Activated naive CD4-positive, alpha-beta T cell treated with anti-CD3 and anti-CD28 coated beads, Interleukin-2, amount 50 U/mL, for 72 hours (primary cell): ENCODE results near the gene TAF1B. TPM values are rescaled to one million over a fixed set of nuclear protein-coding genes. Genes with fewer than 3 reads are reported as not detected.
A peak's percentile ranks its signal among the peaks of the same experiment; 100 is the strongest.
"Not testable (repeated sequence)": the region's sequence is repeated elsewhere in the genome, so short reads cannot be mapped to it uniquely, and the experiment has no call there.

Source experiments
- ATAC-seq, 2 donors: fragments of 150-1000 bp; cut with Tn5 transposase; 2 replicates each; pipeline ENCODE4 v1.10.0; 2021; ENCODE audit warnings: mild to moderate bottlenecking in 2 of 2, moderate library complexity in 2 of 2
- DNase-seq, 2 donors: peaks; one replicate each; pipeline ENCODE4 v3.0.0; 2021 to 2022; ENCODE audit warnings: low spot score in 2 of 2
- H3K27ac Mint-ChIP-seq, 2 donors: one replicate each; pipeline ENCODE4 v1.8.0; 2022; ENCODE audit warnings: mild to moderate bottlenecking in 2 of 2, mixed read lengths in 2 of 2
- H3K36me3 Mint-ChIP-seq, 2 donors: one replicate each; pipeline ENCODE4 v1.8.0; 2022; ENCODE audit warnings: mixed read lengths in 2 of 2
- H3K9me3 Mint-ChIP-seq, 2 donors: one replicate each; pipeline ENCODE4 v1.8.0; 2022; ENCODE audit warnings: mixed read lengths in 2 of 2
- total RNA-seq, 2 donors: library from RNA; stranded (reverse); gene quantifications; one replicate each; pipeline ENCODE4 v1.2.3, GENCODE V29; 2022

TAF1B gene
- total RNA-seq, 2 donors from 2014 or later: 22.7 to 28.8 TPM

- Mint-ChIP-seq H3K9me3 (no peaks in the 10 kb centered on the region), H3K27ac (peak overlapping the region; percentile 86 to 94), H3K36me3 (peaks cover 10 to 16% of the 10 kb centered on the region in 2 donors)
- DNase-seq: no peak
- no peak for ATAC-seq
These were observed 786 bp downstream of the TAF1B start for GRCh38 chr2:9844036-9844483.

- DNase-seq: no peak
- H3K36me3 Mint-ChIP-seq: peaks cover 15 to 16% of the 10 kb centered on the region in 2 donors
- H3K9me3 Mint-ChIP-seq: no peaks in the 10 kb centered on the region
- peak; percentile 32 to 42 for ATAC-seq
- peak overlapping the region; percentile 86 to 94 for H3K27ac Mint-ChIP-seq
These were observed 1.3 kb downstream of the TAF1B start for GRCh38 chr2:9844576-9844975.

GRCh38 chr2:9846554-9846953, 3.3 kb downstream of the TAF1B start:
- Mint-ChIP-seq H3K9me3 (no peaks in the 10 kb centered on the region), H3K36me3 (peaks cover 20 to 23% of the 10 kb centered on the region in 2 donors), H3K27ac (no peak overlapping the region)
- no peak for DNase-seq
- ATAC-seq: no peak

GRCh38 chr2:9847140-9847539, 3.9 kb downstream of the TAF1B start:
- DNase-seq: no peak
- H3K27ac Mint-ChIP-seq: no peak overlapping the region
- H3K9me3 Mint-ChIP-seq: no peaks in the 10 kb centered on the region
- peaks cover 20 to 26% of the 10 kb centered on the region in 2 donors for H3K36me3 Mint-ChIP-seq
- no peak for ATAC-seq

- DNase-seq (no peak), ATAC-seq (no peak)
- H3K9me3 Mint-ChIP-seq: peaks cover 8 to 13% of the 10 kb centered on the region in 2 donors
- no peak overlapping the region for H3K27ac Mint-ChIP-seq
- peaks cover 27 to 59% of the 10 kb centered on the region in 2 donors for H3K36me3 Mint-ChIP-seq
These were observed 9.6 kb downstream of the TAF1B start for GRCh38 chr2:9852881-9853280.

- peaks cover 13 to 38% of the 10 kb centered on the region in 2 donors for H3K9me3 Mint-ChIP-seq
- DNase-seq (no peak), ATAC-seq (no peak)
- H3K27ac Mint-ChIP-seq: no peak overlapping the region
- H3K36me3 Mint-ChIP-seq: peaks cover 50 to 80% of the 10 kb centered on the region in 2 donors
These were observed 14.8 kb downstream of the TAF1B start for GRCh38 chr2:9857814-9858729.

- H3K27ac Mint-ChIP-seq: no peak overlapping the region
- H3K36me3 Mint-ChIP-seq: peaks cover 45 to 80% of the 10 kb centered on the region in 2 donors
- DNase-seq: no peak
- peaks cover 13 to 41% of the 10 kb centered on the region in 2 donors for H3K9me3 Mint-ChIP-seq
- no peak for ATAC-seq
These were observed 15.4 kb downstream of the TAF1B start for GRCh38 chr2:9858730-9859068.

GRCh38 chr2:9860922-9861580, 17.8 kb downstream of the TAF1B start:
- not testable (repeated sequence) for ATAC-seq, DNase-seq, H3K27ac Mint-ChIP-seq
- Mint-ChIP-seq H3K36me3 (peaks cover 41 to 71% of the 10 kb centered on the region in 2 donors), H3K9me3 (peaks cover 13 to 46% of the 10 kb centered on the region in 2 donors)

GRCh38 chr2:9867881-9868280, 24.6 kb downstream of the TAF1B start:
- DNase-seq (no peak), ATAC-seq (no peak)
- H3K9me3 Mint-ChIP-seq: peaks cover 0 to 8% of the 10 kb centered on the region in 2 donors
- H3K36me3 Mint-ChIP-seq: peaks cover 4 to 9% of the 10 kb centered on the region in 2 donors
- H3K27ac Mint-ChIP-seq: no peak overlapping the region

- no peak overlapping the region for H3K27ac Mint-ChIP-seq
- ATAC-seq (no peak), DNase-seq (no peak)
- no peaks in the 10 kb centered on the region for H3K9me3 Mint-ChIP-seq
- peaks cover 14 to 22% of the 10 kb centered on the region in 2 donors for H3K36me3 Mint-ChIP-seq
These were observed 30.1 kb downstream of the TAF1B start for GRCh38 chr2:9873337-9873736.

- peaks cover 18 to 22% of the 10 kb centered on the region in 2 donors for H3K36me3 Mint-ChIP-seq
These were observed 33.8 kb downstream of the TAF1B start for GRCh38 chr2:9877026-9877425.

GRCh38 chr2:9877726-9878125, 34.5 kb downstream of the TAF1B start:
- no peak for ATAC-seq
- Mint-ChIP-seq H3K9me3 (no peaks in the 10 kb centered on the region), H3K27ac (no peak overlapping the region), H3K36me3 (peaks cover 18 to 22% of the 10 kb centered on the region in 2 donors)
- DNase-seq: no peak

More at GRCh38 chr2:9877026-9877425, 33.8 kb downstream of the TAF1B start:
- DNase-seq (no peak), ATAC-seq (no peak)
- H3K9me3 Mint-ChIP-seq: no peaks in the 10 kb centered on the region
- H3K27ac Mint-ChIP-seq: peak overlapping the region in 1 of 2 donors; percentile 22

- ATAC-seq (no peak), DNase-seq (no peak)
- Mint-ChIP-seq H3K9me3 (no peaks in the 10 kb centered on the region), H3K27ac (no peak overlapping the region), H3K36me3 (peaks cover 10 to 17% of the 10 kb centered on the region in 2 donors)
These were observed 36.4 kb downstream of the TAF1B start for GRCh38 chr2:9879455-9880194.

- peaks cover 27 to 30% of the 10 kb centered on the region in 2 donors for H3K36me3 Mint-ChIP-seq
- DNase-seq (no peak), ATAC-seq (no peak)
- peaks cover 11 to 12% of the 10 kb centered on the region in 2 donors for H3K9me3 Mint-ChIP-seq
- H3K27ac Mint-ChIP-seq: no peak overlapping the region
These were observed 40.6 kb downstream of the TAF1B start for GRCh38 chr2:9883897-9884296.

- Mint-ChIP-seq H3K36me3 (peaks cover 32% of the 10 kb centered on the region in 2 donors), H3K9me3 (peaks cover 11 to 12% of the 10 kb centered on the region in 2 donors), H3K27ac (no peak overlapping the region)
- ATAC-seq (no peak), DNase-seq (no peak)
These were observed 41.2 kb downstream of the TAF1B start for GRCh38 chr2:9884436-9884835.

- Mint-ChIP-seq H3K9me3 (peaks cover 11 to 12% of the 10 kb centered on the region in 2 donors), H3K36me3 (peaks cover 38 to 39% of the 10 kb centered on the region in 2 donors), H3K27ac (no peak overlapping the region)
- ATAC-seq: no peak
- DNase-seq: no peak
These were observed 41.9 kb downstream of the TAF1B start for GRCh38 chr2:9885036-9885684.
